ENCODE results near the gene KDM5C.

DNA sequence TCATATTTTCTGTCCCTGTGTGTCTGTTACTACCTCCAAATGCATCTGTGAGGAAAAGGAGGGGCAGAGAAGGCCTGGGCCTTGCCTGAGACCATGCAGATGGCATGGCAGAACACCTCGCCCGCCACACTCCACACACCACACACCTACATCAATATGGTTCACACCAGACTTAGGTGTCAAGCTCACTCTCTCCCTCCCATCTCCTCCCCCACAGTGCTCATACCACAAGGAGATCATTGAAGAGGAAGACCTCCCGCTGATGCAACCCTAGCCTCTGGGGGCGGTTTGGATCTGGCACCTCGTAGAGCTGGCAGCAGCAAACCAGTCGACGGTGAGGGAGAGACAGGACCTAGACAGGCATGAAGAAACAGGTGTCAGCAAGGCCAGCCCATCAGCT, 16.6 kb upstream of the KDM5C start:
- TF ChIP-seq POLR2A (IDR thresholded peaks at IDR 0.05; ENCODE audit: low read depth, low read length) (no peak), TAF1 (IDR thresholded peaks at IDR 0.05; ENCODE audit: borderline replicate concordance, low read depth, low read length) (no peak)

Measured in GM12892 (cell line).